HG03575 (cell line): Measurements from ENCODE around the gene GPATCH11.

Experiments
- ATAC-seq: cut with Tn5 transposase; IDR thresholded peaks from one replicate; pipeline ENCODE4 v1.9.1; 2021; ENCODE audit not compliant: unreplicated experiment, insufficient number of reproducible peaks, low FRiP score; ENCODE audit errors: extremely low read depth

GPATCH11 gene

GRCh38 chr2:37102588-37102987 lies 18.3 kb downstream of the GPATCH11 start:
- ATAC-seq, result no peak

- ATAC-seq, result no peak
These were observed 19.9 kb downstream of the GPATCH11 start for GRCh38 chr2:37104178-37104577.

DNA sequence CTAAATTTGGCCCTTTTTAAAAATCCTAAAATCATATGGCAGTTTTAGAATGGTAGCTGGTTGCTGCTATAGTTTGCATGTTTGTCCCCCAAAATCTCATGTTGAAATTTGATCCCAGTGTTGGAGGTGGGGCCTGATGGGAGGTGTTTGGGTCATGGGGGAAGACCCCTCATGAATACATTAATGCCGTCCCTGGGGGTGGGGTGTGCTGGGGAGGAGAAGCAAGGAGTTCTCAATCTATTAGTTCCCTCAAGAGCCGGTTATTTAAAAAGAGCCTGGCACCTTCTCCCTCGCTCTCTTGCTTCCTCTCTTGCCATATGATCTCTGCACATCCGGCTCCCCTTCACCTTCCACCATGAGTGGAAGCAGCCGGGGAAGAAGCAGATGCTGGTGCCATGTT lies 20.8 kb downstream of the GPATCH11 start:
- no peak for ATAC-seq

DNA sequence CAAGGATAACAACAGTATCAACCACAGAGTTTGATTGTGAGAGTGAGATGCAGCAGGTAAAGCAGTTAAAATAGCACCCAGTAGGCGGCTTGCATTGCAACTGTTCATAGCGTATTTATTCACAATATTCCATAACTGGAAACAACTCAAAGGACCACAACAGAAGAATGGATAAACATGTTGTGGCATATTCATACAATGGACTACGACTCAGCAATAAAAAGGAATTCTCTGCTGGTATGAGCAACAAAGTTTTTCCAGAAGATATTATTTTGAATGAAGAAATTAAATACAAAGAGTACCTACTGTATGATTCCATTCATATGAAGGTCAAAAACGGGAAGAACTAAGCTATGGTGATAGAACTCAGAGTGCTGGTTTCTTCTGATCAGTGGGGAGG lies 25.2 kb downstream of the GPATCH11 start:
- ATAC-seq, result no peak

GRCh38 chr2:37110306-37111212 lies 26.2 kb downstream of the GPATCH11 start:
- ATAC-seq, result no peak

DNA sequence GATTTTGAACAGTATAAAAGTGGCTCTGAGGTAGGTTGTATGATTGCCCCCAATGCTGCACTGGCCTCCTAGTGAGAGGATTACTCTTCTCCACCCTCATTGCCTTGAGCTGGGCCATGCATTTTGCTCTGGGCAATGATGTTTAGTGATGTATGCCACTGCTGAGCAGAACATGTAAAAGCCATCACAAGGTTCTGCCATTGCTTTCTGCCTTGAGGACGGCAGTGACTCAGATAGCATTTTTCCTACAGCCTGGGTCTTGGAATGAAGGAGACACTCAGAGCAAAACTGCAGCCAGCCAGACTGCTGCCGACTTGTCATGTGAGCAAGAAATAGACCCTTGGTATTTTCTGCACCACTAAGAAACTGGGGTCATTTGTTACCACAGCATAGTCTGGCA lies 27.6 kb downstream of the GPATCH11 start:
- ATAC-seq, result no peak

GRCh38 chr2:37117566-37117965 lies 33.2 kb downstream of the GPATCH11 start:
- no peak for ATAC-seq

DNA sequence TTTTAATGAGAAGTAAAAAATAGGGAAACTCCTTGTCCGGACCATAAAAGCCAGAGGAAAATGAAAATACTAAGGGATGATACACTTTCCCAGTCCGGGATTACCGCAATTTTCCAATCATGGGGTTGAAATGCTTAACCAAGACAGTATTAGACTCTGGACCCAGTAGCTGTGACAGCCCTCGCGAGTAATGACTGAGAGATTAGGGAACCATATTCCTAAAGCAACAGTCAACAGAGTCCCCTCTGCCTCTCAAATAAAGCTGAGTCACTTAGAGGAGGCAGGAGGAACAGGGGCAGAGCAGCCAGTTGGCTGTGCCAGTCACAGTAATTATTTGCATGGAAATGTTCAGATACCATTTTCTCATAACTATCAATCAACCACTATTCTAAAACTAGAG lies 34.8 kb downstream of the GPATCH11 start:
- ATAC-seq, result no peak

- no peak for ATAC-seq
These were observed 41.1 kb downstream of the GPATCH11 start for GRCh38 chr2:37125416-37125815.

GRCh38 chr2:37132914-37133313 lies 48.6 kb downstream of the GPATCH11 start:
- no peak for ATAC-seq

DNA sequence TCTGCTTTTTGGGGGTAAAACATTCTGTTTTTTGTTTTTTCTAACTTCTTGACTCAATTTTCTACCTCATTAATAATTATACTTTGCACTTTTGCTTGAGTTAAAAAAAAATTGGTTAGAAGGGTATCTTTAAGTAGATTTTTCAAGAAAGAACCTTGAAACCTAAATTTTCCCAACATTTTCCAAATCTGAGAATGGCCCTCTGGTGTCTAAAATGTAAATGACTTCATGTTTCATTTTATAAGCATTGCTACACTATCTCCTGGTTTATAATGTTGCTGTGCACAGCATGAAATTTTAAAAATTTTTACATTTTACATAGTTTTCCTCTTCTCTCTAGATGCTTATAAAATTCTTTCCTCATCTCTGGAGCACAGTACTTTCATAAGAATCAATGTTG lies 58.2 kb downstream of the GPATCH11 start:
- no peak for ATAC-seq

GRCh38 chr2:37143974-37144373 lies 59.7 kb downstream of the GPATCH11 start:
- no peak for ATAC-seq

GRCh38 chr2:37146062-37146461 lies 61.7 kb downstream of the GPATCH11 start:
- ATAC-seq, result no peak

DNA sequence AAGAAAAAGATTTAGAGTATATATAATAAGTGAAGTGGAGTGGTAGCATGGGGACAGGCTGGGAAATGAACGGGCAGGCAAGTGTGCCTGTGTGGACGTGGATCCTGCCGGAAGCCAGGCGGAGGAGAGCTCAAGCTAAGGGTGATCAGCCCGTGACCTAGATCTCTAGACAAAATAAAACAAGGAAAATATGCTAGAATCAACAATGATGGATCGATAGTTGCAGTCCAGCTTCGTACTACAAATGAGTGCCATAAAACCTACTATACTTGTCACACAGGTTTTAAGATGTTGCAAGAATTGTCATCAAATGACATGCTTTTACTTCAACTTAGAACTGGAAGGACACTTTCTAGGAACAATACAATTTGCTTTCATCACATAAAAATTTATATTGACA lies 64.0 kb downstream of the GPATCH11 start:
- no peak for ATAC-seq
